Hepatocyte (in vitro differentiated cells): ENCODE measurements around the gene SPDYE4. TPM values are rescaled to one million over a fixed set of nuclear protein-coding genes. Genes with fewer than 3 reads are reported as not detected.
"Not testable (repeated sequence)": the region's sequence is repeated elsewhere in the genome, so short reads cannot be mapped to it uniquely, and the experiment has no call there.

ENCODE experiments used
- DNase-seq: peaks from one replicate; pipeline ENCODE4 v3.0.0-alpha.2; 2016; ENCODE audit warnings: low spot score
- H2AFZ ChIP-seq: fragments of 200-600 bp; sonication (generic); 2 replicates; pipeline ENCODE4 v1.6.0; 2016; ENCODE audit warnings: antibody characterized with exemption, mild to moderate bottlenecking
- H3K27ac ChIP-seq: fragments of 200-600 bp; sonication (generic); 2 replicates; pipeline ENCODE4 v1.5.1; 2016; ENCODE audit warnings: mild to moderate bottlenecking
- H3K27me3 ChIP-seq: fragments of 200-600 bp; sonication (generic); 2 replicates; pipeline ENCODE4 v1.6.1; 2016
- H3K36me3 ChIP-seq: fragments of 200-600 bp; sonication (generic); replicated peaks from 2 replicates; pipeline ENCODE4 v1.5.1; 2016; ENCODE audit warnings: low read depth; ENCODE audit not compliant: insufficient read depth
- H3K4me1 ChIP-seq: fragments of 200-600 bp; sonication (generic); 2 replicates; pipeline ENCODE4 v1.5.1; 2016; ENCODE audit warnings: mild to moderate bottlenecking, moderate library complexity; ENCODE audit not compliant: insufficient read depth
- H3K4me2 ChIP-seq: fragments of 200-600 bp; sonication (generic); 2 replicates; pipeline ENCODE4 v1.6.0; 2016
- H3K4me3 ChIP-seq: fragments of 200-600 bp; sonication (generic); 2 replicates; pipeline ENCODE4 v1.5.1; 2016; ENCODE audit warnings: mild to moderate bottlenecking
- H3K79me2 ChIP-seq: fragments of 200-600 bp; sonication (generic); 2 replicates; pipeline ENCODE4 v1.6.0; 2017; ENCODE audit warnings: mild to moderate bottlenecking
- H3K9me2 ChIP-seq: fragments of 200-600 bp; sonication (generic); replicated peaks from 2 replicates; pipeline ENCODE4 v1.6.0; 2017; ENCODE audit warnings: mild to moderate bottlenecking; ENCODE audit not compliant: insufficient read depth
- H3K9me3 ChIP-seq: fragments of 200-600 bp; sonication (generic); 2 replicates; pipeline ENCODE4 v1.5.1; 2016; ENCODE audit warnings: low read depth, mild to moderate bottlenecking
- H4K20me1 ChIP-seq: fragments of 200-600 bp; sonication (generic); 2 replicates; pipeline ENCODE4 v1.6.0; 2016; ENCODE audit warnings: mild to moderate bottlenecking; ENCODE audit not compliant: insufficient read depth, poor library complexity, severe bottlenecking
- CTCF ChIP-seq: fragments of 200-600 bp; sonication (generic); IDR thresholded peaks from 2 replicates; pipeline ENCODE4 v1.5.1; 2016; ENCODE audit warnings: antibody characterized with exemption, mild to moderate bottlenecking; ENCODE audit not compliant: poor library complexity
- EZH2 ChIP-seq: fragments of 200-600 bp; sonication (generic); IDR thresholded peaks from 2 replicates; pipeline ENCODE4 v1.6.1; 2016; ENCODE audit warnings: antibody characterized with exemption, mild to moderate bottlenecking, borderline replicate concordance
- EZH2phosphoT487 ChIP-seq: fragments of 200-600 bp; sonication (generic); IDR thresholded peaks from one replicate; pipeline ENCODE4 v1.6.1; 2018; ENCODE audit warnings: antibody characterized with exemption, mild to moderate bottlenecking, low read depth, moderate library complexity; ENCODE audit not compliant: unreplicated experiment, severe bottlenecking
- WGBS: methylation state at CpG from one replicate; pipeline ENCODE4 v1.1.6; 2016; ENCODE audit warnings: low lambda C conversion rate; ENCODE audit errors: missing lambda C conversion rate; 5-methylcytosine and 5-hydroxymethylcytosine counted together
- polyA plus RNA-seq: library from polyadenylated mRNA; unstranded; fragments of >200 nt; fragmentation: Nextera tagmentation; extraction: Ambion mirVana; gene quantifications from 2 replicates; pipeline ENCODE4 v1.2.1, GENCODE V29; 2016
- total RNA-seq: library from RNA; depleted of rRNA; stranded (reverse); fragments of >200 nt; gene quantifications from 2 replicates; pipeline ENCODE4 v1.2.3, GENCODE V29; 2014

Gene SPDYE4
- total RNA-seq (not detected in 2 replicates), polyA plus RNA-seq (not detected in 2 replicates)

GRCh38 chr17:8758137-8758596 lies at the start of gene SPDYE4:
Gene SPDYE4, minus strand, starts transcription at chr17:8758546. Its CDS starts 164 bp downstream, at chr17:8758382.
- Histone ChIP-seq H3K79me2 (no peaks in the 10 kb centered on the region), H3K4me3 (no peak within 1 kb of the TSS), H3K36me3 (no peaks in the 10 kb centered on the region), H3K9me3 (no peaks in the 10 kb centered on the region), H3K27me3 (no peaks in the 10 kb centered on the region), H3K4me2 (no peak within 1 kb of the TSS), H3K9me2 (no peaks in the 10 kb centered on the region), H2AFZ (no peak within 1 kb of the TSS), H3K27ac (no peak within 1 kb of the TSS), H4K20me1 (no peaks in the 10 kb centered on the region), H3K4me1 (no peaks in the 10 kb centered on the region)
- WGBS: 94% methylated on average over 15 of the region's 15 CpGs
- DNase-seq: no peak
- no peak for TF ChIP-seq EZH2phosphoT487
- no peak for TF ChIP-seq EZH2

GRCh38 chr17:8806926-8807550 lies 48.7 kb upstream of the SPDYE4 start:
- H3K27me3 ChIP-seq: no peaks in the 10 kb centered on the region
- no peaks in the 10 kb centered on the region for H3K79me2 ChIP-seq
- no peak overlapping the region for H2AFZ ChIP-seq
- no peaks in the 10 kb centered on the region for H3K36me3 ChIP-seq
- TF ChIP-seq EZH2 (no peak), EZH2phosphoT487 (no peak), CTCF (no peak)
- H3K9me3 ChIP-seq: peaks cover 6% of the 10 kb centered on the region
- DNase-seq: no peak
- no peaks in the 10 kb centered on the region for H4K20me1 ChIP-seq
- WGBS: 74% methylated on average over 4 of the region's 4 CpGs
- H3K4me2 ChIP-seq: no peak overlapping the region
- no peaks in the 10 kb centered on the region for H3K4me1 ChIP-seq
- no peaks in the 10 kb centered on the region for H3K9me2 ChIP-seq
- H3K27ac ChIP-seq: no peak overlapping the region
- no peak overlapping the region for H3K4me3 ChIP-seq

- no peaks in the 10 kb centered on the region for H3K79me2 ChIP-seq
- no peak overlapping the region for H3K27ac ChIP-seq
- H3K4me2 ChIP-seq: no peak overlapping the region
- H3K4me3 ChIP-seq: no peak overlapping the region
- TF ChIP-seq EZH2 (no peak), EZH2phosphoT487 (no peak), CTCF (no peak)
- no peak for DNase-seq
- no peak overlapping the region for H2AFZ ChIP-seq
- no peaks in the 10 kb centered on the region for H3K27me3 ChIP-seq
- WGBS: 94% methylated on average over 3 of the region's 3 CpGs
- H3K9me3 ChIP-seq: peaks cover 6% of the 10 kb centered on the region
- no peaks in the 10 kb centered on the region for H4K20me1 ChIP-seq
- no peaks in the 10 kb centered on the region for H3K4me1 ChIP-seq
- no peaks in the 10 kb centered on the region for H3K9me2 ChIP-seq
- H3K36me3 ChIP-seq: no peaks in the 10 kb centered on the region
Measured at GRCh38 chr17:8806253-8806925, 48.0 kb upstream of the SPDYE4 start.

- WGBS: 96% methylated on average over 10 of the region's 10 CpGs
Measured at GRCh38 chr17:8805396-8805795, 47.0 kb upstream of the SPDYE4 start.

More at GRCh38 chr17:8805396-8805795, 47.0 kb upstream of the SPDYE4 start:
- H3K4me1 ChIP-seq, H3K27me3 ChIP-seq, H3K9me2 ChIP-seq, H3K79me2 ChIP-seq, H3K4me3 ChIP-seq, H3K4me2 ChIP-seq, H4K20me1 ChIP-seq, H3K27ac ChIP-seq, H3K9me3 ChIP-seq, DNase-seq, H3K36me3 ChIP-seq, H2AFZ ChIP-seq: not testable (repeated sequence)
